GM18526 (cell line): ENCODE measurements around the gene ETV1.

Experiments
- POLR2A ChIP-seq: IDR thresholded peaks from 3 replicates; pipeline ENCODE4 v1.6.1; 2011; ENCODE audit not compliant: insufficient read length; ENCODE audit errors: extremely low read depth

The ETV1 gene

DNA sequence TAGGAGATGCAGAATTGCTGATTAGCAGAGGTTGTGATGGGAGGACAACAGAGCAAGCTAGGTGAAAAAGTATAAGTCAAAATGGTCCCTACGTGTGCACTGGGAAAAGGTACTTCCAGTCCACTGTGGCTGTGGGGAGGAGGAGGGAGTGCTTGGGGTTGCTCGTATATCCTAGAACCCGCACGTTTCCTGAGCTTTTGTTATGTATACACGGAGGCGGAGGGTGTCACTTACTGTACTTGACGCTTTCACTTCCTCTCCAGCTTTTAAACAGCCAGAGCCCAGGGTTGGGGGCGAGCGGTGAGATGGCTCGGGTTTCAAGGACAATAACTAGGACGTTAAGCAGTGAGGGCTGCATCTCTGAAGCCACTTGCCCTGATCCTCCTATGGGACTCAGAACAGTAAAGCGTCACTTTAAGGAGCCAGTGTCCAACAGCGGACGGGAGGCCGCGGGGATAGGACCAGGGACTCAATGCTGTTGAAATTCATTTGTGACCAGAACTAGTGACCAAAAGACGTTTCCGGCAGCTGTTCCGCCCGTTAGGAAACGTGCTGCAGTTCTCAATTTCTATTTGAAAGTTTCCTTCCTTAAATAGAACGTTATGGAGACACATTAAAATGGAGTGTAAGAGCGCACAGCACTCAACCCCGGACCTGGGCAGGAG lies 985 bp upstream of the ETV1 start:
- TF ChIP-seq POLR2A, result no peak

DNA sequence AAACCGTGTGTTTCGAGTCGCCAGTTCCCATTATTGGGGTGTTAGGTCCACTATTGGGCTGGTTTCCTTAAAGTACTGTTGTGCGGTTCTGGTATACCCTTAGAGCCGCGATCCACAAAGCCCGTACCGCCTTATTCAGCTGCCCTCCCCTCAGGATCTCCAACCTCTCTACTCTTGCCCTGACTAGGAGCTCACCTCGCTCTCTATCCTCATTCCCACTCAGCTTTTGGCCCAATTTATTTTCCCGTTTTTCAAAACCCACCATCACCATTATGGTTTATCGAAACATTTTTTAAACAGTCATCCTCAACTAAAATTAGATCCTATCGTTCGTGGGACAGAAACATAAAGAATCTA lies 461 bp upstream of the ETV1 start:
- TF ChIP-seq POLR2A, result no peak

DNA sequence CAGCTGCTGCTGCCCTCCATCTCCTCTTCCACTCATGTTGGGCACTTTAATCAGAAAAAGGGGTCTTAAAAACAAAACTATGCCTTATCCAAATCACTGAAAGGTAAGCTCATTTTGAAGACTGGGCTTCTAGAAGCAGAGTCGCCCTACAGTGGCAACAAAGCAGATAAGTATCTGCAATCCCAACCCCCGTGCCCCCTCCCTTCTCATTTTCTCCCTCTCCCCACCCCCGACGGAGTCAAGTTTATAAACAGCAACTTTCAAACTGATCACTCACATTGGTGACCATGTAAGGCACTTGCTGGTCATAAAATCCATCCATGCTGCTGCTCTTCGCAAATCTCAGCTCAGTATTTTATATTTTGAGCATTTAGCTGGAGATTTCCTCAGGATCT lies 738 bp downstream of the ETV1 start:
- no peak for TF ChIP-seq POLR2A

DNA sequence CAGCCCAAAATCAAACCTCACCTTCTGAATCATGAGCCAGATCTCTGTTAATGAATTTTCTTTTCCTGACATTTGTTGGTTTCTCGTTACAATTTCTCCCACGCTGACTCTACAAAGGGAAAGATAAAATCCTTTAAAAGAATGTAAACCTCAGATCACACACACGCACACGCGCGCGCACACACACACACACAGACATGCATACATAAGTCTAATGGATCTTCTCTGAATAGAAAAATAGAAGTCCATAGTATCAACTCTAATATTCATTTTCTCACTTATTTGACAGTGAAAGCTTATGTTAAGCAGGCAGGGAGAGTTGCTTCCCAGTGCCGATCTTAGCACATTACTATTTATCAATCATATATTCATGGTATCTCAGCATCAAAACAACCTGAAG lies 1.4 kb downstream of the ETV1 start:
- TF ChIP-seq POLR2A, result no peak

DNA sequence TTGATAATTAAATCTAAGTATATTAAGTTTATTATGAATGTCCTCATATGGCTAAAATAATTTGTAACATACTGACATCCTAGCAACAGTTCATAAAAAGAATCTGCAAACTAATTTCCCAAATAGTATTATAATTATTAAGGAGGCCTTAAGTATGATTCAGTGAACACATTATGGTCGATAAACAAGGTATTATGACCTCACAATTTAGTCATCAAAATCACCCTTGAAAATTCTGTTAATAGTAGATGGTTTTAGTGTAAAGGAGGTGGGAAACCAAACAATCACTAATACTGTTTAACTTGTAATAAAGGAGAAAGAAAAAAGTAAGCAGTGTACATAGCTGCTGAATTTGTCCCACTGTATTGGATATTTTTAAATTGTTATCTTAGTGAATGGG lies 2.1 kb downstream of the ETV1 start:
- TF ChIP-seq POLR2A, result no peak

DNA sequence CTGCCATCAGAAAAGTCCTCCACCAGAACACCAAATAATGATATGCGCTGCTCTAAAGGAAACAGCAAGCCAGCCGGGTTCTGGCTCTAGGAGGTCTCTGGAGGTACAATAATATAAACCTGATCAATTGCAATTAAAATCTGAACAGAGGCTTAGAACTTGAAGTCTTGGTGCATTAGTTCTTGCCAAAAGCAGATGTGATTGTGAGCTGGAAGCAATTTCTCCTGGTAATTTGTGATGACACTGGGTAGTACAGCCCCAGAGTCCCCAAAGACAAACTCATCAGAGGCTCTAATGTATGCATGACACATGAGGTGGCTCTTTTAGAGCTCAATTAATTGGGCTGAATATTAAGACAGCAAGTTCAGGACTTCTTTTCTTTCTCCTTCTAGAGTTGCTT lies 3.3 kb downstream of the ETV1 start:
- no peak for TF ChIP-seq POLR2A

DNA sequence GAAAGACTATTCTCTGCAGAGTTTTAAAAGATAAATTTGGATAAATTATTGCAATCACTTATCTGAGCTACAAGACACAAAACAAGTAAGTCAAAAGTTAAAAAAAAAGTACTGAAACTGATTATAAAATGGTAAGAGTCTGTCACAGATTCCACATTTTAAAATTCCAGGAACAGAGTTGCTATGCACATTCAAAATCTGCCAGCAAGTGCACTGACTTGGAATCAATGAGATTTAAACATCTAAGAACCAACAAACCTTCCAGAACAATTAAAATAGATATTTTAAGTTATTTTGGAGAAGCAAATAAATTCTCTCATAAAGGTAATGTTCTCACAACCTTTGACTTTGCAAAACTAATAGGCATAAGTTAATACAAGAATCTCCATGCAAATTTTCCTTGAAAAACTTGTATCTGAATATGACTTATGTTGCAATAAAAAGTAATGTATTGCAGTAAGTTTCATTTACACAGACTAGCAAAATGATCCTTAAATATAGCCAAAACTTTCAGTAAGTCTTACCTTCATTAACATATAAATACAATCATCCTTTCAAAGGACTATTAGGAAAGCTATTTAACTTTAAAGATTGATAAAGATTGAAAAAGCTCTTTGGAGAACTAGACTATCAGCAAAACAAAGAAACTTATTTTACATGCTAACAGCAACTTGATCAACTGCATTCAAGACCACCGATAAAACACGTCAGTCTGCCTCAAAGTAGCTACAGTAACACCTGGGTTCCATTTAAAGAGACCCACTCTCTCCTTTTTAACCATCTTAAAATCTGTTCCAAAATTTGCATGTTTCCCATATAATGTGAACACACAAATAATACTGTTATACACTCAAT lies 4.4 kb downstream of the ETV1 start:
- no peak for TF ChIP-seq POLR2A

DNA sequence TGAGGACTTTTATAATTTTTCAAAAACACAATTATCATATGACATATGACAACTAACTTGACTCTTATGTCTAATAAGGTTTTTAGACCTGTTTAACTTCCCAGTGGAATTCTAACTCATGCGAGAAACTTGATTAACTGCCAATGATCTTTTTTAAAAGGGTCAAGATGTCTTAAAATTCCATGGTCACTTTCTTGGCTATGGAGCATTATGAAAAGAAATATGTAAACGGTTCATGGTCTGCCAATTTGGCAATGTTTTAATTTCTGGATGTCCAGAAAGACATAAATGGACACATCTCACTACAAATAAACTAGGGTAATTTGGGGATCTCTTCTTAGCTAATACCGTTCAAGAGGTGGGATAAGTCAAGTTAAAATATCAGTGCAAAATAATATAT lies 5.4 kb downstream of the ETV1 start:
- no peak for TF ChIP-seq POLR2A

DNA sequence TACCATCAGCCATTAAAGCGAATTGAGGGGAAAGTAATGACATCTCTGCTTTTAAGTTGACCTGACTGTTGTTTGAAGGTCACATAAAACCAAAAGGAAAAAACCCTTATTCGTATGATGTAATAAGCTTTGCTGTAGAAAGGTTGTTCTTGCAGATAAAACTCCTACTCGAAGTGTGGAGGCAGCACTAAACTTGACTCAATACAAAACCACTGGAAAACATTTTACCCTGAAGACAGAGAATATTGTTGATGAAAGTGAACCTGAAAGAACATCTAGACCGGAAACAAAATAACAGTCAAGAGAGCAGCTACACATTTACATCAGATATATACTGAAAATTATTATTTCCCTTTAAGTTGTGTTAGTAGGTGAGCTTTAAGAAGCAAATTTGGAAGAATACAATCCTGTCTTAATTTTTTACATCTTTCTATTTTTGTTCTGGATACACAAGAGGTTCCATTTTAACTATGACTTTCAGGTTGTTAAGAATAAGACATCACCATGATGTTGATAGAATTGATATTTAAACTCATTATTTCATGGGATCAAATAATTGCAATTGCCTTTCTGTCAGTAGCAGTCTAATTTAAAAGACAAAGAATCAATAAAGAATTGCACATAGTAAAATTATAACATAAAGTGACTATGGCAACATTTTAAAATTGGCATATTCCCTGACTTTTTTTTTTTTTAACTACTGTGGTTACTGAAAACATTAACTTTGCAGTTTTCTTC lies 6.4 kb downstream of the ETV1 start:
- no peak for TF ChIP-seq POLR2A

DNA sequence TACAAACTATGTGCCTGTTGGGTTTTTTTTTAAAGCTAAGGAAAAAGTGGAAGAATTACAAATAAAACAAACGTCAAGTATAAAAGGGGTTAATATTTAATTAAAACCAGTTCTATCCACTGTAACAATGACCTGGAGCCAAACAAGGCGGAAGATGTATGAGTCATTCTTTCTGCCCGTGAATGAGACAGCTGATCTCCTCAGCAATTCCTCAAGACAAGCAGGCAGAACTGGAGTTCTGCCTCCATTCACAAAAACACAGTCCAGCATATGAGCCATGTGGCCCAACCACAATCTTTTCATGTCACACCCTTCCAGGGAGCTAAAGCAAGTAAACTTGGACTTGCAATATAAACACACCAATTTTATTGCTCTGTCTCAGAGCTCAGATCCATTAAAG lies 8.4 kb downstream of the ETV1 start:
- TF ChIP-seq POLR2A, result no peak

DNA sequence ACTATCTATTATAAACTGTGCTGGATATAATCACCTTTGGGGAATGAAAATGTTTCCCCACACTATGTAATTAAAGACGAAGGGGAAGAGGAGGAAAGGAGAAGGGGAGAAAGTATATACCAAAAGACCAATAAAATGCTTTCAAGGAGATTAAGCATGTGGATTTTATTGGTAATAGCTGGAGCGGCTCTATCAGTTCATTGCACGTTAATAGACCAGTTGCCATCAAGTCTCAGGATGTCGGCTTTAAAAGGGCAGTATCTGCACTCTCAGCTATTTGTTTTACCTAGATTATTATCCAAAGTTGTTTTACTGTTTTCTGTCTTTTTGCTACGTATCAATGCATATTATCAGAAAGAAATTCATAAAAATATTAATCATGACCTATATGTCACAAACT lies 9.0 kb downstream of the ETV1 start:
- no peak for TF ChIP-seq POLR2A

DNA sequence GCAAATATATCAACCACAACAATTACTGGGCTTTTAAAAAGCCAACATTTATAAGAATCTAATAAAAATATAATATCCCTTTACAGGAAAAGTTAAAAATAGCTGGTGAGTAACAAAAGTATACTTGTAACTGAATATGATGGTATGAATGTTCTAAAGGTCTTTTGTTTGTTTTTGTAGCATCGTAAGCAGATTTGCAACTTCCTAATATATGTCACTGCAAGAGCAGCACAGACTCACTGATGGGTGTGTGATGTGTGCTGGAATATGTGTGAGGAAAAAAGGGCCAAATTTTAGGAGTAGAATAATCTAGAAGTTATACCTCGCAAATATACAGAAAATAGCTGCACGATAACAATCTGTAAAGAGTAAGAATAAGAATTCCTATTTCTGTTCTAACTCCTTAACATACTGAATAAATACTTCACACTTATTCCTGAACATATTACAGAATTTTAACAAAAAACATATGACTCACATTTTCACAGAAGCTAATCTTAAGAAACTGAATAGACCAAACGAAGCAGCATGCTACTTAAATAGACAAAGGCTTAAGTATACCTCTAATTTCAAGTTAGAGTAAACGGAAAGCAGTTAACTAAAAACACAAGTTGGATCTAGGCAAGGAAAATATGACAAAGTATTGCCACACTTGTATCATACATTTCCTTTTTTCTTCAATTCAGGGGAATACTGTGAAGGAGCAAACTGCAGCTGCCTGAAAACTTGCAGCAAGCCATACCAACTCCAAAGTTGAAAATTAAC lies 9.6 kb downstream of the ETV1 start:
- no peak for TF ChIP-seq POLR2A

DNA sequence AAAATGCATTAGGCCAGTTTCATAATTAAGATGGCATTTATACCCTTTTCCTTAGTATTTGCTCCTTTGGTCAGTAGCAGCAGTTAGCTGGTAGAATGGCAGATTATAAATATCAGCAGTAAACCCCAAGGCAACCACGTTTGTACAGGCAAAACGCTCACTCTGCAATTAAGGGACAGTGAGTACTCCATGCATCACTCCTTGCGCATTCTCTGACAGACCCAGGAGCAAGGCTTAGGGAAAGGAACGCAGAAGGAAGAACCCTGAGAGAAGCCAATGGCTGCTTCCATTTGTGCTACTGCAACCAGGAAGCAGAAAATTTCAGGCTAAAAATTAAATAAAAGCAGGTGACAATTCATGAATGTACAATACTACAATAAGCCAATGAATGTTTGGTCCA lies 12.9 kb downstream of the ETV1 start:
- TF ChIP-seq POLR2A, result no peak

DNA sequence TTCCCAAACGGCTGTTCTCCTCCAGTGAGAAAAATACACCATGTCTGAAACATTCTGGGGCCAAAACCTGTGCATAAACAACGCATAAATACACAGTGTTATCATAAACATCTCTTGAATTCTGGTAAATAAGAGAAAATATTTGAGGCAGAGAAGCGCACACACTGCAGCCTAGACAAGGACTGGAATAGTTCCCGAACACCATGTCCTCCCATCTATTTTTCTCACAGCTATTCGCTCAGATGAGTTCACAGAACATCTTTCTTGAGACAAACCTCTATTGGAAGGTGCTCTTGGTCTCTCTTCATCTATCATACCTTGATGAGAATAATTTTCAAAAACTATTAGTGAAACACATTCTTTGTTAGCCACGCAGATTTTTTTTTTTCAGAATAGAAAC lies 24.4 kb downstream of the ETV1 start:
- no peak for TF ChIP-seq POLR2A

DNA sequence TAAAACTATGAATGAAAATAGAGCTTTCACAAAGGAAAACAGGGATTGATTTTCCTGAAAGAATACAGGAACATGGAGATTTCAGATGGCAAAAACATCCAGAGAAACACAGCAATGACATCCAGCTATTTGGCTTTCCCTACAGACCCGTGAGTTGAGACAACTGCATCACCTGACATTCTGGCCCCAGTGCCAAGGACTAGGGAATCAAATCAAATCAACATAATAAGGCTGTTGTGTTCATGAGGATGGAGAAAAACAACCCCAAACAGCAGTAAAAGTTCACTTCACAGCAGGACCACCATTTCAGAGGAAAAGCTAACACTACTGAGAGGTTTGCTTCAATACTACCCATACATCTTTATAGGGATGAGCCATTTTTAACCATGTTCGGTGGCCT lies 25.5 kb downstream of the ETV1 start:
- TF ChIP-seq POLR2A, result no peak

DNA sequence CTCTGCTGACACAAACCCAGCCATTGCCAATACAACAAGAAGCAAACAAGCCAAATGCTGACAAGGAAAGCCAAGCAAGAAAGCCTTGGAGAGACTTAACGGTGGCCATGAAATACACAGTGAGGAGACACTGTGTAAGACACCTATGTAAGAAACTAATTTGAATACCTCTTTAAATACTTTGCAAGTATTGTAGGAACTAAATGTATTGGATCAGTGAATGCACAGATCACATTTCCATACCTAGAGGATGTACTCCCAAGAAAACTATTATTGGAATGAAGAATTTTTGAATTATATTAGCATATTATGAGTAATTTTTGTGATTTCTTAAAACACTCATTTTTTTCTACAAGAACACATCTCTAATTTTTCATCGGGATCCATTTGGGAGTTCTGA lies 34.0 kb downstream of the ETV1 start:
- no peak for TF ChIP-seq POLR2A

DNA sequence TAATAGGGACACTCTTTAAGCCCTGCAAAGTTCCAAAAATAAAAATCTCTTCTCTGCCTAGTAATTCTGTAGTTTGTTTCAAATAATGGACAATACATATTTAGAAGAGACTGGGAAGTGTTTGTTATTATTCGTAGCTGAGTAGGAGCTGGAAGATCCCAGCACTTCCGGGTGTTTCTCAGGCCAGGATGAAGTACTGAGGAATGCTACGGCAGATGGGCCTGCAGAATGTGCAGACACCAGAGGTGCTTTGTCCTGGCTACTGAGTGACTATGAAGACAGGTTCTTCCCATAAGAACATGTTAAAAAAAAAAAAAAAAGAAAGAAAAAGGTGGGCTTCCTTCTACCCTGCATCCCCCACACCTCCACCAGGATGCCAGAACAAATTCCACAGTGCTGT lies 36.1 kb downstream of the ETV1 start:
- TF ChIP-seq POLR2A, result no peak
